Endodermal cell (in vitro differentiated cells): ENCODE data around the gene ARHGAP31. TPM values are rescaled to one million over a fixed set of nuclear protein-coding genes. Genes with fewer than 3 reads are reported as not detected.

ENCODE experiments used
- DNase-seq: peaks from one replicate; pipeline ENCODE4 v3.0.0-alpha.2; 2017
- H3K27ac ChIP-seq: 2 replicates; pipeline ENCODE4 v1.5.1; 2013; ENCODE audit warnings: mild to moderate bottlenecking, low read depth, low read length, moderate library complexity
- H3K27me3 ChIP-seq: 2 replicates; pipeline ENCODE4 v1.6.1; 2013; ENCODE audit warnings: mild to moderate bottlenecking, low read length, moderate library complexity; ENCODE audit not compliant: insufficient read depth, control insufficient read depth, poor library complexity, severe bottlenecking
- H3K36me3 ChIP-seq: 2 replicates; pipeline ENCODE4 v1.7.0; 2013; ENCODE audit warnings: mild to moderate bottlenecking, low read length, moderate library complexity; ENCODE audit not compliant: control insufficient read depth, insufficient read depth
- H3K4me1 ChIP-seq: one replicate; pipeline ENCODE4 v1.7.0; 2013; ENCODE audit warnings: low read length; ENCODE audit not compliant: control insufficient read depth, insufficient read depth
- H3K4me3 ChIP-seq: 2 replicates; pipeline ENCODE4 v1.5.1; 2013; ENCODE audit warnings: mild to moderate bottlenecking, low read length, moderate library complexity
- H3K9ac ChIP-seq: 2 replicates; pipeline ENCODE4 v1.6.1; 2013; ENCODE audit warnings: mild to moderate bottlenecking, low read length, moderate library complexity; ENCODE audit not compliant: poor library complexity, severe bottlenecking; ENCODE audit errors: extremely low read depth
- H3K9me3 ChIP-seq: 2 replicates; pipeline ENCODE4 v1.6.1; 2013; ENCODE audit warnings: mild to moderate bottlenecking, low read length, moderate library complexity; ENCODE audit not compliant: control insufficient read depth
- H3K27ac Mint-ChIP-seq: 2 replicates; pipeline ENCODE4 v1.8.0; 2020; ENCODE audit warnings: mixed read lengths
- H3K27me3 Mint-ChIP-seq: 2 replicates; pipeline ENCODE4 v1.8.0; 2021; ENCODE audit warnings: mild to moderate bottlenecking, mixed read lengths; ENCODE audit not compliant: insufficient read depth
- H3K36me3 Mint-ChIP-seq: 2 replicates; pipeline ENCODE4 v1.8.0; 2020; ENCODE audit warnings: low read depth, mixed read lengths
- H3K4me1 Mint-ChIP-seq: 2 replicates; pipeline ENCODE4 v1.8.0; 2020; ENCODE audit warnings: mixed read lengths
- H3K4me3 Mint-ChIP-seq: 2 replicates; pipeline ENCODE4 v1.8.0; 2020; ENCODE audit warnings: mild to moderate bottlenecking, moderate library complexity, mixed read lengths
- H3K9me3 Mint-ChIP-seq: 2 replicates; pipeline ENCODE4 v1.8.0; 2020; ENCODE audit warnings: mild to moderate bottlenecking, mixed read lengths
- CTCF ChIP-seq: fragments of 200-600 bp; sonication (generic); conservative IDR thresholded peaks from 2 replicates; pipeline ENCODE4 v1.5.0; 2021; ENCODE audit warnings: antibody characterized with exemption, mild to moderate bottlenecking
- WGBS, 2 experiments: methylation state at CpG; one replicate each; pipeline versions ENCODE4 v1.1.5 to v1.1.7; 2013; ENCODE audit warnings: missing lambda C conversion rate in 2 of 2, mixed read lengths in 1 of 2; ENCODE audit not compliant: insufficient coverage in 1 of 2, insufficient read length in 1 of 2; 5-methylcytosine and 5-hydroxymethylcytosine counted together
- total RNA-seq, 2 donors: library from RNA; stranded (reverse); fragmentation: NEBNext Ultra II Directional in 1 of 2; extraction: Animal tissue kit (Norgen Biotek cat#: 25700) in 1 of 2; gene quantifications; 2 replicates in 1 of 2; 3 replicates in 1 of 2; pipeline ENCODE4 v1.2.1, GENCODE V29; 2021

ARHGAP31 gene
- total RNA-seq, 2 donors from 2014 or later = 2.2 to 2.3 TPM

GRCh38 chr3:119405315-119405714 is 111.1 kb downstream of the ARHGAP31 start:
- Mint-ChIP-seq H3K27me3 (no peaks in the 10 kb centered on the region), H3K4me3 (no peak overlapping the region), H3K27ac (no peak overlapping the region), H3K4me1 (peaks cover 27% of the 10 kb centered on the region), H3K36me3 (peaks cover 2% of the 10 kb centered on the region), H3K9me3 (no peaks in the 10 kb centered on the region)
- Histone ChIP-seq H3K9ac (no peak overlapping the region), H3K27me3 (no peaks in the 10 kb centered on the region), H3K9me3 (no peaks in the 10 kb centered on the region), H3K27ac (no peak overlapping the region), H3K36me3 (peaks cover 5% of the 10 kb centered on the region), H3K4me1 (peaks cover 6% of the 10 kb centered on the region), H3K4me3 (no peak overlapping the region)
- no peak for DNase-seq
- no peak for TF ChIP-seq CTCF
- WGBS, 2 experiments = 93% methylated on average over 2 of the region's 2 CpGs; no CpG with 5 or more reads in 1 of the 2 experiments

GRCh38 chr3:119408243-119408950 is 114.2 kb downstream of the ARHGAP31 start:
- TF ChIP-seq CTCF = no peak
- no peak overlapping the region for H3K4me3 ChIP-seq
- Mint-ChIP-seq H3K4me1 (peaks cover 15% of the 10 kb centered on the region), H3K4me3 (no peak overlapping the region), H3K36me3 (no peaks in the 10 kb centered on the region), H3K9me3 (no peaks in the 10 kb centered on the region), H3K27ac (no peak overlapping the region), H3K27me3 (no peaks in the 10 kb centered on the region)
- H3K27ac ChIP-seq = no peak overlapping the region
- 80 to 89% methylated on average over 1 to 3 of the region's 3 CpGs for WGBS, 2 experiments
- H3K27me3 ChIP-seq = no peaks in the 10 kb centered on the region
- no peaks in the 10 kb centered on the region for H3K36me3 ChIP-seq
- no peak overlapping the region for H3K9ac ChIP-seq
- DNase-seq = no peak
- no peaks in the 10 kb centered on the region for H3K9me3 ChIP-seq
- H3K4me1 ChIP-seq = peaks cover 6% of the 10 kb centered on the region

GRCh38 chr3:119409844-119410243 is 115.7 kb downstream of the ARHGAP31 start:
- TF ChIP-seq CTCF = no peak
- peaks cover 7% of the 10 kb centered on the region for H3K36me3 Mint-ChIP-seq
- H3K4me1 Mint-ChIP-seq = peaks cover 6% of the 10 kb centered on the region
- H3K4me1 ChIP-seq = peaks cover 2% of the 10 kb centered on the region
- H3K27ac ChIP-seq = no peak overlapping the region
- H3K27me3 Mint-ChIP-seq = no peaks in the 10 kb centered on the region
- H3K36me3 ChIP-seq = no peaks in the 10 kb centered on the region
- H3K27ac Mint-ChIP-seq = no peak overlapping the region
- no peak overlapping the region for H3K4me3 ChIP-seq
- no peak overlapping the region for H3K4me3 Mint-ChIP-seq
- no peaks in the 10 kb centered on the region for H3K27me3 ChIP-seq
- 92% methylated on average over 1 of the region's 1 CpG; no CpG with 5 or more reads in 1 of the 2 experiments for WGBS, 2 experiments
- H3K9me3 ChIP-seq = no peaks in the 10 kb centered on the region
- no peaks in the 10 kb centered on the region for H3K9me3 Mint-ChIP-seq
- no peak for DNase-seq
- no peak overlapping the region for H3K9ac ChIP-seq
